Gastrocnemius medialis (tissue), 4 donors: ENCODE measurements around the gene SH2D7.

Source experiments
- CTCF ChIP-seq, 5 experiments: fragments of 450-650 bp in 3 of 5; fragments of 200-600 bp in 2 of 5; sonication (generic) in 2 of 5; IDR thresholded peaks in 4 of 5; conservative IDR thresholded peaks in 1 of 5; 1 replicate in 4 of 5; 2 replicates in 1 of 5; pipeline ENCODE4 v1.5.1; 2016 to 2019; ENCODE audit warnings: antibody characterized with exemption in 5 of 5, mild to moderate bottlenecking in 3 of 5, moderate library complexity in 3 of 5
- POLR2A ChIP-seq, 2 donors: fragments of 450-650 bp; IDR thresholded peaks; one replicate each; pipeline ENCODE4 v1.6.1; 2017; ENCODE audit warnings: antibody characterized with exemption in 2 of 2, mild to moderate bottlenecking in 2 of 2, moderate library complexity in 2 of 2

- TF ChIP-seq POLR2A (IDR thresholded peaks at IDR 0.05) (no peak), CTCF (IDR thresholded peaks at IDR 0.05 in 4 of 5, conservative IDR thresholded peaks at IDR 0.05 in 1 of 5) (no peak)
Measured at GRCh38 chr15:78067328-78068228, 24.8 kb upstream of the SH2D7 start.
